Loucy (cell line): ENCODE results near the gene RHBDD3.

ENCODE experiments used
- EZH2phosphoT487 ChIP-seq: fragments of 200-600 bp; IDR thresholded peaks from 2 replicates; pipeline ENCODE4 v1.6.1; 2018; ENCODE audit warnings: antibody characterized with exemption, mild to moderate bottlenecking, moderate library complexity, borderline replicate concordance
- TF ChIP-seq, protein P1 (sequence below): fragments of 200-600 bp; sonication (generic); conservative IDR thresholded peaks from 2 replicates; pipeline ENCODE4 v1.5.1; 2014; ENCODE audit warnings: mild to moderate bottlenecking, antibody characterized with exemption, low read length

DNA sequence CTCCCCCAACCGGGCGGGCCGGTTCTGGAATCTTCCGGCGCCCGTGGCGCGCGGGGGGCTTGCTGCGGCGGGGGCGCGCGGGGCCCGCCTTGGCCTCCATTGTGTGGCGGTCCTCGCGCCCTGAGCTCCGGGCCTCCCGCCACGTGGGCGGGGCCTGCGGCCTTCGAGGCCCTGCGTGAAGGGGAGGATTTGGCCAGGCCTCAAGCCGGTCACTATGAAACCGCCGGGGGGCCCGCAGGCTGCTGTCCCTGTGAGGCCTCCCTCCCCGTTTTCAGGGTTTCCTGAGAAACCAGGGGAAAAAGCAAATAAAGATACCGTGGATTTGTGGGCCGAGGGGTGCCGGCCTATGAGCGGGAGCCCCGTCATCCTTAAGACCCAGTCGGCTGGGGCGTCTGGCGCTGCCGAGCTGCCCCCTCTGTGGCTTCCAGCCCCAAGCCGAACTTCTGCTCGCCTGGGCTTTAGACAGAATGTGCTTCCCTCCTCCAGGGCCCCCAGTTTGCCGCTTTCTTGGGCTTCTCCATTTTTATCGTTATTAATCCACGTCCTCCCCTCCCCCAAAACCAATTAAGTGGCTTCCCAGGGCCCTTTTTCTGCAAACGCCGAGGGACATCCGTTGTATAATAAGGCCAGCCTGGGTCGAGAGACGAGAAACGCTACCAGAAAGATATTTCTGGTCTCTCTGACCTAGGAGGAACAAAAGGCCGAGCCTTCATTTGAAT lies 889 bp upstream of the RHBDD3 start:
- TF ChIP-seq, protein P1, sequence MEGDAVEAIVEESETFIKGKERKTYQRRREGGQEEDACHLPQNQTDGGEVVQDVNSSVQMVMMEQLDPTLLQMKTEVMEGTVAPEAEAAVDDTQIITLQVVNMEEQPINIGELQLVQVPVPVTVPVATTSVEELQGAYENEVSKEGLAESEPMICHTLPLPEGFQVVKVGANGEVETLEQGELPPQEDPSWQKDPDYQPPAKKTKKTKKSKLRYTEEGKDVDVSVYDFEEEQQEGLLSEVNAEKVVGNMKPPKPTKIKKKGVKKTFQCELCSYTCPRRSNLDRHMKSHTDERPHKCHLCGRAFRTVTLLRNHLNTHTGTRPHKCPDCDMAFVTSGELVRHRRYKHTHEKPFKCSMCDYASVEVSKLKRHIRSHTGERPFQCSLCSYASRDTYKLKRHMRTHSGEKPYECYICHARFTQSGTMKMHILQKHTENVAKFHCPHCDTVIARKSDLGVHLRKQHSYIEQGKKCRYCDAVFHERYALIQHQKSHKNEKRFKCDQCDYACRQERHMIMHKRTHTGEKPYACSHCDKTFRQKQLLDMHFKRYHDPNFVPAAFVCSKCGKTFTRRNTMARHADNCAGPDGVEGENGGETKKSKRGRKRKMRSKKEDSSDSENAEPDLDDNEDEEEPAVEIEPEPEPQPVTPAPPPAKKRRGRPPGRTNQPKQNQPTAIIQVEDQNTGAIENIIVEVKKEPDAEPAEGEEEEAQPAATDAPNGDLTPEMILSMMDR, result no peak
- no peak for TF ChIP-seq EZH2phosphoT487
